C4-2B (cell line): Measurements from ENCODE around the gene B3GAT2.

ENCODE experiments used
- ZFX ChIP-seq: fragments of 450-650 bp; IDR thresholded peaks from 2 replicates; pipeline ENCODE4 v1.6.1; 2017
- TF ChIP-seq, protein P1 (sequence below): fragments of 450-650 bp; conservative IDR thresholded peaks from 2 replicates; pipeline ENCODE4 v1.5.1; 2017; ENCODE audit warnings: mild to moderate bottlenecking

DNA sequence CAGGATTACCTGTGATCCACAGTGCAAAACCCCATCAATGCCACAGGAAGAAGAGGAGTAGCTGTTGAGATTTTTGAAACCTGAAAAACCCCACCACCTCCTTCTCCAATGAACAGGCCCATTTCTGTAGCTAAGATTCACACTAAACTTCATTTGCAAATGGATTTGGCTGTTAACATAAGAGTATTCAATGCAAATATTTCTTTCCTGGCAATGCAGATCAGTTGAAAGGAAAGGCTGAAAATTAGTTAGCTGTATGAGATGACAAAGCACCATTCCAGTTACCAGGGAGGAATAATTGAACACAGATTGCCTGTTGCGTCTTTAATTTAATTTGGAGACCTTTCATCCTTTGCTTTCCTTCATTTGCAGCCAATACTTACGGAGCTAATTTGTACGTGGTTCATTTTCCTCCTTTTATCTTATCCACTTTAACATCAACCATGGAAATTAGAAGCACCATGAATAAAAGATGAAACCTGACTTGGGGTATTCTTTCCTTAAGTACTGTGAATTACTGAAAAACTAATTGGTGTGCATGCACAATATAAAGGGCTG lies 4.2 kb downstream of the B3GAT2 start:
- TF ChIP-seq, protein P1, sequence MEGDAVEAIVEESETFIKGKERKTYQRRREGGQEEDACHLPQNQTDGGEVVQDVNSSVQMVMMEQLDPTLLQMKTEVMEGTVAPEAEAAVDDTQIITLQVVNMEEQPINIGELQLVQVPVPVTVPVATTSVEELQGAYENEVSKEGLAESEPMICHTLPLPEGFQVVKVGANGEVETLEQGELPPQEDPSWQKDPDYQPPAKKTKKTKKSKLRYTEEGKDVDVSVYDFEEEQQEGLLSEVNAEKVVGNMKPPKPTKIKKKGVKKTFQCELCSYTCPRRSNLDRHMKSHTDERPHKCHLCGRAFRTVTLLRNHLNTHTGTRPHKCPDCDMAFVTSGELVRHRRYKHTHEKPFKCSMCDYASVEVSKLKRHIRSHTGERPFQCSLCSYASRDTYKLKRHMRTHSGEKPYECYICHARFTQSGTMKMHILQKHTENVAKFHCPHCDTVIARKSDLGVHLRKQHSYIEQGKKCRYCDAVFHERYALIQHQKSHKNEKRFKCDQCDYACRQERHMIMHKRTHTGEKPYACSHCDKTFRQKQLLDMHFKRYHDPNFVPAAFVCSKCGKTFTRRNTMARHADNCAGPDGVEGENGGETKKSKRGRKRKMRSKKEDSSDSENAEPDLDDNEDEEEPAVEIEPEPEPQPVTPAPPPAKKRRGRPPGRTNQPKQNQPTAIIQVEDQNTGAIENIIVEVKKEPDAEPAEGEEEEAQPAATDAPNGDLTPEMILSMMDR = no peak
- no peak for TF ChIP-seq ZFX
